ENCODE results near the gene SEC31A.

- no peak for TF ChIP-seq REST (IDR thresholded peaks at IDR 0.05; ENCODE audit: unreplicated experiment)
- TF ChIP-seq CTCF (conservative IDR thresholded peaks at IDR 0.05; ENCODE audit: low read depth in 2 of 2), result peak; percentile 60 to 64
- TF ChIP-seq POLR2AphosphoS5 (IDR thresholded peaks at IDR 0.05; ENCODE audit: low read depth), result no peak
- TF ChIP-seq ETS1 (IDR thresholded peaks at IDR 0.05), result no peak
- TF ChIP-seq EZH2 (IDR thresholded peaks at IDR 0.05; ENCODE audit: low read depth, unreplicated experiment), result no peak
- TF ChIP-seq CREB1 (CRISPR knock-in tag; IDR thresholded peaks at IDR 0.05; ENCODE audit: low read depth), result no peak
These were observed 38.8 kb downstream of the SEC31A start for GRCh38 chr4:82851885-82852750.

All from GM23338 (cell line).